Ishikawa (cell line): ENCODE measurements around the gene ARID4A.

Experiments
- CEBPB ChIP-seq: IDR thresholded peaks from 2 replicates; pipeline ENCODE4 v1.6.1; 2012
- EP300 ChIP-seq: IDR thresholded peaks from 2 replicates; pipeline ENCODE4 v1.6.1; 2012; ENCODE audit warnings: borderline replicate concordance
- RAD21 ChIP-seq: IDR thresholded peaks from 2 replicates; pipeline ENCODE4 v1.6.1; 2012; ENCODE audit warnings: low read depth
- TAF1 ChIP-seq: IDR thresholded peaks from 2 replicates; pipeline ENCODE4 v1.6.1; 2012; ENCODE audit warnings: low read depth, mild to moderate bottlenecking
- TCF12 ChIP-seq: IDR thresholded peaks from 2 replicates; pipeline ENCODE4 v1.6.1; 2012; ENCODE audit warnings: low read depth
- TEAD4 ChIP-seq: IDR thresholded peaks from 2 replicates; pipeline ENCODE4 v1.6.1; 2012
- TF ChIP-seq, protein P1 (sequence below): IDR thresholded peaks from 2 replicates; pipeline ENCODE4 v1.6.1; 2012; ENCODE audit warnings: low read depth, mild to moderate bottlenecking

DNA sequence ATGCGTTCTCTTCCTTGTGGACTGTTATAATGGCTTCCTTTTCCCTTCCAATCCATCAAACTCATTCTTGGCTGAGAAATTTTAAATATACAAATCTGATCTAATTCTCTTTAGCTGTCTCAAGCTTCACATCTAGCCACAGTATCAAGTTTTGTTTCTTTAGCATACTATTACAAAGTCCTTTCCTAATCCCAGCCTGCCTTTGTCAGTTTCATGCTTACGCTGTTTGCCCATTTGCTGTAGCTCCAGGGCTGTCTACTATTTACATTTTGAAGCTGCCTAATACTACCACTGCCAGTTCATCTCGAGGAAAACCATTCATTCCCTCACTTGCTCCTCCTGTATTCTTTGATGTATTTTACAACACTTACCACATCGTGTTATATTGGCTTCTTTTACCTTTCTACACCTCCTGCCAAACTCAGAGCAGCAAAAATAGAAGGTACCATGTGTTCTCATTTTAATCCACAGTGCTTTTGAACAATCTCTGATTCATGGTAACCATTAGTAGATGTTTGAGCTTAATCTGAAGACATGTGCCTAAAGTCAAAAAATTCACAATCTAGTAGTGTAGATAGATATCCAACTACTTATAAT lies 42.9 kb downstream of the ARID4A start:
- TF ChIP-seq TEAD4 (no peak), TAF1 (no peak), EP300 (no peak), CEBPB (no peak), RAD21 (no peak), TCF12 (no peak)
- TF ChIP-seq, protein P1, sequence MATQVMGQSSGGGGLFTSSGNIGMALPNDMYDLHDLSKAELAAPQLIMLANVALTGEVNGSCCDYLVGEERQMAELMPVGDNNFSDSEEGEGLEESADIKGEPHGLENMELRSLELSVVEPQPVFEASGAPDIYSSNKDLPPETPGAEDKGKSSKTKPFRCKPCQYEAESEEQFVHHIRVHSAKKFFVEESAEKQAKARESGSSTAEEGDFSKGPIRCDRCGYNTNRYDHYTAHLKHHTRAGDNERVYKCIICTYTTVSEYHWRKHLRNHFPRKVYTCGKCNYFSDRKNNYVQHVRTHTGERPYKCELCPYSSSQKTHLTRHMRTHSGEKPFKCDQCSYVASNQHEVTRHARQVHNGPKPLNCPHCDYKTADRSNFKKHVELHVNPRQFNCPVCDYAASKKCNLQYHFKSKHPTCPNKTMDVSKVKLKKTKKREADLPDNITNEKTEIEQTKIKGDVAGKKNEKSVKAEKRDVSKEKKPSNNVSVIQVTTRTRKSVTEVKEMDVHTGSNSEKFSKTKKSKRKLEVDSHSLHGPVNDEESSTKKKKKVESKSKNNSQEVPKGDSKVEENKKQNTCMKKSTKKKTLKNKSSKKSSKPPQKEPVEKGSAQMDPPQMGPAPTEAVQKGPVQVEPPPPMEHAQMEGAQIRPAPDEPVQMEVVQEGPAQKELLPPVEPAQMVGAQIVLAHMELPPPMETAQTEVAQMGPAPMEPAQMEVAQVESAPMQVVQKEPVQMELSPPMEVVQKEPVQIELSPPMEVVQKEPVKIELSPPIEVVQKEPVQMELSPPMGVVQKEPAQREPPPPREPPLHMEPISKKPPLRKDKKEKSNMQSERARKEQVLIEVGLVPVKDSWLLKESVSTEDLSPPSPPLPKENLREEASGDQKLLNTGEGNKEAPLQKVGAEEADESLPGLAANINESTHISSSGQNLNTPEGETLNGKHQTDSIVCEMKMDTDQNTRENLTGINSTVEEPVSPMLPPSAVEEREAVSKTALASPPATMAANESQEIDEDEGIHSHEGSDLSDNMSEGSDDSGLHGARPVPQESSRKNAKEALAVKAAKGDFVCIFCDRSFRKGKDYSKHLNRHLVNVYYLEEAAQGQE, result no peak
